ENCODE data around the gene MAP4K1. TPM values are rescaled to one million over a fixed set of nuclear protein-coding genes. Genes with fewer than 3 reads are reported as not detected.
A peak's percentile ranks its signal among the peaks of the same experiment; 100 is the strongest.

The MAP4K1 gene
- total RNA-seq, 2 donors from 2014 or later = 225 to 247 TPM

DNA sequence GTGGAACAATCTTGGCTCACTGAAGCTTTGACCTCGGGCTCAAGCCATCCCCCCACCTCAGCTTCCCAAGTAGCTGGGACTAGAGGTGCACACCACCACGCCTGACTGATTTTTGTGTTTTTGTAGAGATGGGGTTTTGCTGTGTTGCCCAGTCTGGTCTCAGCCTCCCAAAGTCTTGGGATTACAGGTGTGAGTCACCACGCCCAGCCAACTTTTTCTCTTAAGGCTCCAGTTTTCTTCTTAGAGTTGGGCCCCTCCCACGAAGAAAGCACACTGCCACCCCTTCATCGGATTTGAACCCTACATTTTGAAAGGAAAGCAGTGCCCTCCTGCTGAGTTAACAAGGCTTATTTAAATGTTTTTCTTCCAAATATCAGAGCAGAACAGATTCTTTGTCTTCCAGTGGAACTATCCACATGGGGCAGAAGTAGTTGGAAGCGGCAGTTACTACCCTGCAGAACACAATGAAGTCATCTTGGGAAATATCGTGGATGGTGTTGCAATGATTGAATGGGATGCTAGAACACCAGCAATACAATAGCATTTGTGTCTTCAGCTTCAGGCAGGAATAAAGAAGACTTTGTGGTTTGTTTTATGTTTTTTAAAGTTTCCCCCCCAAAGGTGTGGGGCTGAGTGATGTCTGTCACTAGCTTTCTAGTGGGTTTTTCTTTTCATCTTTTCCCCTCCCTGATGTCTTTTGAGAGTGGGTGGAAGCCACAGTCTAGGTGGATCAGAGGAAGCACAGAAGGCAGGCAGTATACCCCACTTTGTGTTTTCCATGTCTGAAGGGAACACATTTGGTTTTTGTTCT is 38.6 kb upstream of the MAP4K1 start:
- H3K36me3 Mint-ChIP-seq = peaks cover 15 to 33% of the 10 kb centered on the region in 2 donors
- peak overlapping the region; percentile 93 to 94 for H3K27ac Mint-ChIP-seq
- ATAC-seq = peak; percentile 60 to 74
- peak in 1 of 2 donors; percentile 53 for DNase-seq (ENCODE audit: low spot score in 2 of 2)
- H3K9me3 Mint-ChIP-seq = no peaks in the 10 kb centered on the region

DNA sequence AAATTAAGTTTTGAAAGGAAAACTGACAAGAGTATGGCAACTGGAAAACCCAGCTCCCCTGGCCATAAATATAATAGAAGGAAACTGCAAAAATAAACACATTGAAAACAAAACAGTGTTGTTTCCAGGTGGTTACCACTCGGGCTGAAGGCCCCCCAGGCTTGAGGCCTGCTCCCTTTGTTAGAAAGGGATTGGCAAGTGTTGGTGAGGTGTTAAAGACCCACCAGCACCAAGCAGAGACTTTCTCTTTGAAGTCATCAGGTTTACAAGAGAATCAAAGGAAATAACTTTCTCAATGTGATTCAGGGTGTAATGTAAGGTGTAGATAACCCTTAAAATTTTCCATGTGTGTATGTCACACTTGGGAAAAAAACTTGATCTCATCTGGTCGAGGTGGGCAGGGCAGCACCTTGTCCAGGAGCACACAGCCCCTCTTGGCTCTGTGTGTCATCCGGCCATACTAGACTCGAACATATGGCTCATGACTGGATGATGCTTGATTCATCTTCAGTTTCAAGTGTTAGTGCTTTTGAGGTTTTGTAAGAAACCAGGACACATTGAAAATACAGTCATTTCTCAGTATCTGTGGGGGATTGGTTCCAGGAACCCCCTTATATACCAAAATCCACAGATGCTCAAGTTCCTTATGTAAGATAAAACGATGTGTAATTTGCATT is 37.5 kb upstream of the MAP4K1 start:
- H3K9me3 Mint-ChIP-seq = no peaks in the 10 kb centered on the region
- peak overlapping the region; percentile 93 to 94 for H3K27ac Mint-ChIP-seq
- peaks cover 15 to 25% of the 10 kb centered on the region in 2 donors for H3K36me3 Mint-ChIP-seq
- peak in 1 of 2 donors; percentile 33 for DNase-seq (ENCODE audit: low spot score in 2 of 2)
- peak; percentile 81 to 89 for ATAC-seq

DNA sequence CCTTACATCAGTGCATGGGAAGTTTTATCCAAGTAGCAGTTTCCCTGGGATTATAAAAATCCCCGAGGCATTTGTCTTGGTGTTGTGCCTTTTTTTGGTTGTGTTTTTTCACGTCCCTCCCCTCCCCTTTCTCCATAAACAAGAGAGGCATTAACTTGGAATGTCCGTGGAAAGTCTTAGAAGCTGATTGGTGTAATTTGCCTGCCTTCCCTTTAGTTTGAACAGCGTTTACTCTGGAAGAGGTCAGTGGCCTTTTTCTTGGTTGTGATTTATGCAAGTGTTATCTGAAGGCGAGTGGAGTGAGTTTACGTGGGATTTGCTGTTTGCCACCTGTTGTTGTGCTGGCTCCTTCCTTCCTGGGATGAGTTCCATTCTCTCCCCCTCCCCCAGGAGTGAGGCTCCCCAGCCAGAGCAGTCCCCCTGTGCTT is 36.9 kb upstream of the MAP4K1 start:
- Mint-ChIP-seq H3K9me3 (no peaks in the 10 kb centered on the region), H3K36me3 (peaks cover 22 to 25% of the 10 kb centered on the region in 2 donors), H3K27ac (peak overlapping the region; percentile 32 to 93)
- DNase-seq (ENCODE audit: low spot score in 2 of 2) (no peak), ATAC-seq (no peak)

DNA sequence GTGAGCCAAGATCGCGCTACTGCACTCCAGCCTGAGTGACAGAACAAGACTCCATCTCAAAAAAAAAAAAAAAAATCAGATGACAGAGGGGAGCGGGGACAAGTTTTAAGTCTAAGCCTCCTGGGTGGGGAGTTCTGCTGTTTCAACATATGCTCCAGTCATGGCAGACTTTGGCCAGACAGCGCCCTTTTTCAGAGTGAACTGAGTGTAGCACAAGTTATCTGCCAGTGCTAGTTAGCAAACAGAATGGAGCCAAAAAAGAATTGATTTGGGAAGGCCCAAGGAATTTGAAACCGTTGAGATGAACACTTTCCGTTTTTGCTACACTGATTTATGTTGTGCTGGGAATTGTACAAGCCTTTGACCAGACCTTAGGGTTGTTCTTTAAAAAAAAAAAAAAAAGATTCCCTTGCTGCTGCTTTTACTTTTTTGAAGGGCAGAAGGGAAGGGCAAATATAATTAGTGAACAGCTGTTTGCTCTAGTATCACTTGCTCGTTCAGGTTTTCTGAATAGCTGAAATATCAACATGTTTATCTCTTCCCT is 35.3 kb upstream of the MAP4K1 start:
- DNase-seq (ENCODE audit: low spot score in 2 of 2) (no peak), ATAC-seq (no peak)
- Mint-ChIP-seq H3K36me3 (peaks cover 32 to 41% of the 10 kb centered on the region in 2 donors), H3K27ac (no peak overlapping the region), H3K9me3 (no peaks in the 10 kb centered on the region)

DNA sequence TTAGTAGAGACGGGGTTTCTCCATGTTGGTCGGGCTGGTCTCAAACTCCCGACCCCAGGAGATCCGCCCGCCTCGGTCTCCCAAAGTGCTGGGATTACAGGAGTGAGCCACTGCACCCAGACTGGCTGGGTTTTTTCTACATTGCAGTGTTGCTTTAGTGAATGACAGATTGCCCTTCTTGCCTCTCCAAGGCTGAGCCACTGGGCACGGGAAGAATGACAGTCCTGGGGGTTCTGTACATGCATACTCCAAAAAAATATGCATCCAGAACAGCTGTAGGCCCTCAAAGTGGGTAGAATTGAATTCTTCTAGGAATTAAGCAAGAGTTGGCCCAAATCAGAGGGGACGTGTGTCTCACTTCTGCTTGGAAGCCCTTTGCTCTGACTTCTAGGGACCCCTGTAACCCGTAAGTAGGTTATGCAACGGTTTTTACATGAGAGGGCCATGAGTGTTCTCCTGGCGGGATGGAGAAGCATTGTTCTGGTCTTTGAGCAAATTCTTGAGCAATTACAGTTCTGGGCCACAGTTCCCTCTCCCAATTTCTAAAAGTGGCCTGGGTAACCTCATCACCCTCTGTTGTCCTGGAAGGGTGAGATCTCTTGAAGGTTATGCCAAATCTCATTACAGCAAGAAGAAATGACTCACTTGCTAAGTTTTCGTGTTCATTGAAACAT is 33.3 kb upstream of the MAP4K1 start:
- no peak overlapping the region for H3K27ac Mint-ChIP-seq
- no peak for ATAC-seq
- DNase-seq (ENCODE audit: low spot score in 2 of 2) = no peak
- H3K36me3 Mint-ChIP-seq = peaks cover 36 to 44% of the 10 kb centered on the region in 2 donors
- no peaks in the 10 kb centered on the region for H3K9me3 Mint-ChIP-seq

DNA sequence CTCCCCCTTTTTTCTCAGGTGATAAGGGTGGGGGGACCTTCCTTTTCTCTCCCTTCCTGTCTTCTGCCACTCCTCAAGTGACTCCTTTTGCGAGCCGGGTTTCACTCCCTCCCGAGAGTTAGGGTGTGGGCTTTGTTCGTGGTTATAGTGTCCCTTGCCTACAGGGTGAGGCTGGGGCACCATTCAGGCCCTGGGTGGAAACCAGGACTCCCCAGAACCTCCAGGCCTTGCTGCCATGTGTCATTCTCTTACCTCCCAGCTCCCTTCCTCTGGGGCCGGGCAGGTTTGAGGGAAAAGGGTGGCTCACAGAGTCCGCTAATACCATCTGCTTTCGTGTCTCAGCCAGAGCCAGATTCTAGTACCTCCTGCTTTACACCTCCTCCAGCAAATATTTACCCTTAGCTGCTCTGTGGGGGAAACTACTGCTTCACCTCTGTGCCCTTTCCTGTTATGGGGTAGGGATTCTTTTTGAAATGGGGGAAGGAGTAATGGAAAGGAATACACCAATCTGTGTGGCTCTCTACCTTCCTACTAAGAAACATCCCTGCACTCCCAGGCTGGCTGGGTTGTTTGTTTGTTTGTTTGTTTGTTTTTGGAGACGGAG is 32.5 kb upstream of the MAP4K1 start:
- no peak overlapping the region for H3K27ac Mint-ChIP-seq
- ATAC-seq (no peak), DNase-seq (ENCODE audit: low spot score in 2 of 2) (no peak)
- H3K9me3 Mint-ChIP-seq = no peaks in the 10 kb centered on the region
- peaks cover 36 to 44% of the 10 kb centered on the region in 2 donors for H3K36me3 Mint-ChIP-seq

DNA sequence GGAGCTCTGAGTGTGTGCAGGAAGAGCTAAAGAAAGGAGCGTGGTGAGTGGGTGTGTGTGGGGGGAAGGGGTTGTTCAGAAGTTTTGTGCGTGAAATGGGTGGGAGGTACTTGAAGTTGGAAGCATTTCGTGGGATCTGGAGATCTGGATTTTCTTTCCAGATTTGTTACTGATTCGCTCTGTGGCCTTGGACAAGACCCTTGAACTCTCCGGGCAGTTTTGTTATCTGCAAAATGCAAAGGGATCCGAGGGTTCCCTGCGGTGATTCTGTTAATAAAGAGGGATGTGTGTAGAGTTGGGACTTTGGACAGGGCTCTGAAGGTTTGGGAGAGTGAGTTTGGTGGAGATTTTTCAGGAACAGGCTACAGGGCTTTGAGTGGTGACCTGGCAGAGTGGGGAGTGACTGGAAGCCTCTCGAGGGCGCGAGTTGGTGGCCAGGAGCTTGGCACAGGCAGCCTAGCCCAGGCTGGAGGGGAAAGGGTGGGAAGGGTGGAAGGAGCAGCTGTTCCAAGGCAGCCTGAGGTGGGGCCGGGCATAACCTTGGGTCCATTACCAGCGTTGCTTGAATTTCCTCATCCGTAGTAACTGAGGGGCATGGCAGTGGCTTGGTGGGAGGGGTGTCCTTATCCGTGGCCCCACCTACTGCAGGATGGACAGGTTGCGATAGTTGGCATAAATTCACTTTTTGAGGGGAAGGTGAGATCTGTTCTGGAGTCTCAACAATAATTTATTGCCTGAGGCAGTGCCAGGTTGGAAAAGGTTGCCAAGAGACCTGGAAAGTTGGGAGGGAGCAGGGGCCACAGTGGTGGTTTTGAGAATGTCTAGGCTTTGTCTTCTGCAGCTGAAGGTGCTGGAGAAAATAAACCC is 31.8 kb upstream of the MAP4K1 start:
- H3K36me3 Mint-ChIP-seq = peaks cover 36 to 41% of the 10 kb centered on the region in 2 donors
- DNase-seq (ENCODE audit: low spot score in 2 of 2) = no peak
- peak overlapping the region in 1 of 2 donors; percentile 94 for H3K27ac Mint-ChIP-seq
- no peaks in the 10 kb centered on the region for H3K9me3 Mint-ChIP-seq
- no peak for ATAC-seq

DNA sequence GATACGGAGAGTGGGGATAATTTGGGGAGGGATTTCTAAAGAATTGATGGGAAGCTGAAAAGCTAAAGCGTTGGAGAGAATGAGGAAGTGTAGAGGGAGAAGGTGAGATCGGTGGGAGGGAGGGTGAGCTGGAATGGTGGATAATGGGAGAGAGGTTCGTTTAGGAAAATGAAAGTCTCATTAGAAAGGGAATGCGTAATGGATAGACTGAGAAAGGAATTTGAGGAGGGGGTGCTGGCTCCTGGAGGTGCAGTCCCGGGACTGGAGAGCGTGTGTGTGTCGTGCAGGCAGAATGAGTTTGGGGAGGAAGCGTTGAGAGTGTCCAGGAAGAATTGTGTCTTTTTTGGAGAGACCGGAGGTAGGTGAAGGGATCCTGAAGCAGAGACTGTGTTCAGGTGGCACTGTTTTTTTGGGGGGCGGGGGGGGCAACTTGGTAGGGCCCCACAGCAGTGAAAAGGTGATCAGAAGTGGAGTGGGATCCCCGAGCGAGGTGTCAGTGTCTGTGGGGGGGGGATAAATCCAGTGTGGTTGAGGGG is 31.1 kb upstream of the MAP4K1 start:
- Mint-ChIP-seq H3K36me3 (peaks cover 34 to 36% of the 10 kb centered on the region in 2 donors), H3K27ac (peak overlapping the region; percentile 94 to 95), H3K9me3 (no peaks in the 10 kb centered on the region)
- DNase-seq (ENCODE audit: low spot score in 2 of 2) (no peak), ATAC-seq (no peak)

DNA sequence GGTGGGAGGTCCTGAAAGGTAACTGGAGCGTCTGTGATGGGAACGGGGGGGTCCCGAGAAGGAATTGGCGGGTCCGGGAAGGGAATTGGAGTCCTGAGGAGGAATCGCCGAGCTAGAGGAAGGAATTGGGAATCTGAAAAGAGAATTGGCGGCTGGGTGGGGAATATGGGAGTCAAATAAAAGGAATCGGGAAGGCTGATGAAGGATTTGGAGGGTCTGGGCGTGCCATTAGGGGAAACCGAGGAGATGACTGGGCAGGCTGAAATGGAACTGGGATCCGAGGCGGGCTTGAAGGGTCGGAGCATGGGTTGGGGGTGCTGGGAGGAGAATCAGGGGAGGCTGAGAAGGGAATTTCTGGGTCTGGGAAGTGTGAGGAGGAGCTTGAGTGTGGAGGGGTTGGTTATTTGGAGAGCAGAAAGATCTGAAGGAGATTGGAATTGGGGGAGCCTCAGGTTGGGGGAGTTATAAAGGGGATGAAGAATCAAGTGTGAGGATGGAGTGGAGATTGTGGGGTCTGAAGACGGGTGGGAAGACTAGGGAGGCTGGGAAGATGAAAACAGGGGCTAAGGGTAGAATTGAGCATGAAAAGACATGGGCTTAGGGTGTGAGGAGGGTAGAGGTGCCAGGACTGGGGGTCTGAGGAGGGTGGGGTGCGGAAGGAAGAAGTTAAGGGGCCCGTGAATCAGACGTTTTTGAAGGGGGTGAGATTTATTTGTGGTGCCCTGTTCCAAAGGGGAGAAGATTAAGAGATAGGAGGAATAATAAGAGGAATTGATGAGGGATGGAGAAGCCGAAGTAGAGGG is 30.4 kb upstream of the MAP4K1 start:
- peaks cover 27 to 31% of the 10 kb centered on the region in 2 donors for H3K36me3 Mint-ChIP-seq
- DNase-seq (ENCODE audit: low spot score in 2 of 2) (no peak), ATAC-seq (no peak)
- H3K9me3 Mint-ChIP-seq = no peaks in the 10 kb centered on the region
- H3K27ac Mint-ChIP-seq = peak overlapping the region; percentile 94 to 95

DNA sequence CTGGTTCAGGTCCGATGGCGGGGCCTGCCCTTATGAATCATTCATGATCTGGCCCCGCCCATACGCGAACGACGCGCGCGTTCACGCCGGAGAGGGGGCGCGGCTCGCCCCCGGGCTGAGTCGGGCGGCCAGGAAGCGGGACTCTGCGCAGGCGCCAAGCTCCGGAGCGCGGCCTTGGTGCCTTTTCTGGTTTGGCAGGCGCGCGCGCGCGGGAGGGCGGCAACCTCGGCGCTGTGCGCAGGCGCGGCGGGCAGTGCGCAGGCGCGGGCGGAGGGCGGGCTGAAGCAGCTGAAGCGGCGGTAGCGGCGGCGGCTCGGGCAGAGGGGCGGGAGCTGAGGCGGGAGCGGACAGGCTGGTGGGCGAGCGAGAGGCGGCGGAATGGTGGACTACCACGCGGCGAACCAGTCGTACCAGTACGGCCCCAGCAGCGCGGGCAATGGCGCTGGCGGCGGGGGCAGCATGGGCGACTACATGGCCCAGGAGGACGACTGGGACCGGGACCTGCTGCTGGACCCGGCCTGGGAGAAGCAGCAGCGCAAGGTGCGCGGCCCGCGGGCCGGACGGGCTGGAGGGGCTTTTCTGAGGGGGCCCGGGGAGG is 29.7 kb upstream of the MAP4K1 start, which contains the start of gene ACTN4:
Gene ACTN4, plus strand, starts transcription at position 282 of the 598 bp plus-strand sequence. Its CDS starts 97 bp downstream, at position 379.
- peak; percentile 92 to 93 for ATAC-seq

DNA sequence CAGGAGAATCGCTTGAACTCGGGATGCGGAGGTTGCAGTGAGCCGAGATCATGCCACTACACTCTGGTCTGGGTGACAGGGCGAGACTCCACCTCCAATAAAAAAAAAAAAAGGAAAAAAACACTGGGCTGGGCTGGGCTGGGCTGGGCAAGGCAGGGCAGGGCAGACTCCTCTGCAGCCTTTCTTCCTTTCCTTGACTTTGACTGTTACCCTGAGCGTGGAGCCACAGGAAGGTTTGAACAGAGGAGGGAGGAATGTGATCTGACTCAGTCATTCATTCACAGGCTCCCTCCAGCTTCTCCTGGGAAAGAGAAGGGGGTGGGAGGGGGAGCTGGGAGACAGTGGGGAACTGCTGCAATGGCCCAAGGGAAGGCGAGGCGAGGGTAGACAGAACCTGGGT is 27.0 kb upstream of the MAP4K1 start:
- H3K9me3 Mint-ChIP-seq = no peaks in the 10 kb centered on the region
- H3K36me3 Mint-ChIP-seq = peaks cover 20% of the 10 kb centered on the region in 2 donors
- no peak for DNase-seq (ENCODE audit: low spot score in 2 of 2)
- no peak for ATAC-seq
- H3K27ac Mint-ChIP-seq = no peak overlapping the region

More for the DNA sequence above, 29.7 kb upstream of the MAP4K1 start, which contains the start of gene ACTN4:
- H3K36me3 Mint-ChIP-seq = peaks cover 27 to 30% of the 10 kb centered on the region in 2 donors
- peak; percentile 100 for DNase-seq (ENCODE audit: low spot score in 2 of 2)
- H3K27ac Mint-ChIP-seq = peak within 1 kb of the TSS; percentile 94 to 95
- no peaks in the 10 kb centered on the region for H3K9me3 Mint-ChIP-seq

DNA sequence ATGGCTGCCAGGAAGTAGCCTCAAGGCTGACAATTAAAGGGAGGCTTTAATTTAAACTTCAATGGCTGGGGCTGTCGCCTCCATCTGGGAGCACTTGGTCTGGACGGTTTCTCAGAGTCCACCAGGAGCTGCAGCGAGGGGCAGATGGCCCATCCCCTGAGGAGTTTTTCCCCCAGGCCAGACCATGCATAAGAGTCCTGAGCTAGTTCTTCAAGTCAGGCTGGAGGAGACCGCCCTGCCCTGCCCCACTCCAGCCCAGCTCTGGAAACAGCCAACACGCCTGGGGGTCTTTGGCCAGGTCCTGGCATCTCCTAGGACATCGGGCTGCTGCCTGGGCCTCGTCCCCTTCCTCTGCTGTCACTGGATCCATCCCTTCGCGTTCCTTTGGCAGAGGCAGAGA is 24.4 kb upstream of the MAP4K1 start:
- ATAC-seq = no peak
- H3K9me3 Mint-ChIP-seq = no peaks in the 10 kb centered on the region
- no peaks in the 10 kb centered on the region for H3K36me3 Mint-ChIP-seq
- H3K27ac Mint-ChIP-seq = no peak overlapping the region
- DNase-seq (ENCODE audit: low spot score in 2 of 2) = no peak

DNA sequence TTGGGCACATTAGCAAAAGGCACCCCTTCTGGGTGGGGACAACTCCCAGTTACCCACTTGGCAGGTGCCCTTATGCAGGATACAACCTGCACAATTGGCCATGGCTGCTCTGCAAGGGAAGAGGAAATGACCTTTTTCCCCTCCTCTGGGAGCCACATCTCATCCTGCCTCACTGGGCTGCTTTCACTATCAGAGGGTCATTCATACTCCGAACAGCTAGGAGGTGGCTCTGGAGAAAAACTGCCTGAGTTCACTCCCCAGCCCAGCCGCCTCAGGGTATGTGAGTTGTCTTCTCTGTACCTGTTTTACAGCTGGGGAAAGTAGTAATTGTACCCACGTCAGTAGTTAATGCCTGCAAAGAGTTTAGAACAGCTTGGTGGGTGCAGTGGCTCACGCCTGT is 22.6 kb upstream of the MAP4K1 start:
- Mint-ChIP-seq H3K9me3 (no peaks in the 10 kb centered on the region), H3K27ac (no peak overlapping the region), H3K36me3 (no peaks in the 10 kb centered on the region)

DNA sequence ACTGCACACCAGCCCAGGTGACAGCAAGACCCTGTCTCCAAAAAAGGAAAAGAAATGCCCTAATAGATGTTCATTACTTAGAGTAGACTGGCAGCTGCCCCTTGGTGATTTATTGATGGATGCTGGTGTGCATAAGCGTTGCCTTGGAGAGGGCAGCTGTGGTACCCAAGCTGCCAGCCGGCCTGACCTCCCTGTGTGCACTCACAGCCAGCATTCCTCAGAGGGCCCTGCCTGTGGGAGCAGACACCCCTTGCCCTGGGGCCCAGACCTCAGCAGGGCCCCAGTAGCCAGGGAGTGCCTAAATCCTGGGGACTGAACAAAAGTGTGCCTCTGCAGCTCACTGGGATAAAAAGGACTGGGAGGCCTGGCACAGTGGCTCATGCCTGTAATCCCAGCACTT is 21.9 kb upstream of the MAP4K1 start:
- no peak for ATAC-seq
- Mint-ChIP-seq H3K36me3 (peaks cover 3% of the 10 kb centered on the region in 2 donors), H3K9me3 (no peaks in the 10 kb centered on the region)

More for the DNA sequence above, 22.6 kb upstream of the MAP4K1 start:
- DNase-seq (ENCODE audit: low spot score in 2 of 2) = no peak
- no peak for ATAC-seq

More for the DNA sequence above, 21.9 kb upstream of the MAP4K1 start:
- no peak overlapping the region for H3K27ac Mint-ChIP-seq
- DNase-seq (ENCODE audit: low spot score in 2 of 2) = no peak
